ENCODE data around the gene IRS2. TPM values are rescaled to one million over a fixed set of nuclear protein-coding genes. Genes with fewer than 3 reads are reported as not detected.

The IRS2 gene
- total and polyA plus RNA-seq, 2 donors (not counting 3 experiments of a cell fraction or from before 2014, with no cell fraction given), result 1.6 to 4.4 TPM

GRCh38 chr13:109812382-109812781 lies 26.0 kb upstream of the IRS2 start:
- dilution Hi-C loops (cut with MboI; ENCODE audit: extremely low pct_ligation_motif_present, low sequenced_read_pairs), result no loop called here
- TF ChIP-seq POLR2AphosphoS5 (IDR thresholded peaks at IDR 0.05; ENCODE audit: insufficient read depth, low read depth, low read length) (no peak), POLR2A (IDR thresholded peaks at IDR 0.05; ENCODE audit: low read depth, low read length) (no peak), MAX (IDR thresholded peaks at IDR 0.05; ENCODE audit: insufficient read depth, insufficient read length) (no peak), FOS (IDR thresholded peaks at IDR 0.05; ENCODE audit: borderline replicate concordance, insufficient read depth, low read length) (no peak), MYC (IDR thresholded peaks at IDR 0.05; ENCODE audit: low read depth, low read length) (no peak), EZH2 (IDR thresholded peaks at IDR 0.05; ENCODE audit: borderline replicate concordance, low read depth, low read length, severe bottlenecking) (no peak), JUN (IDR thresholded peaks at IDR 0.05; ENCODE audit: borderline replicate concordance, insufficient read depth, insufficient read length, low read depth) (no peak)
- TF ChIP-seq, protein P1, sequence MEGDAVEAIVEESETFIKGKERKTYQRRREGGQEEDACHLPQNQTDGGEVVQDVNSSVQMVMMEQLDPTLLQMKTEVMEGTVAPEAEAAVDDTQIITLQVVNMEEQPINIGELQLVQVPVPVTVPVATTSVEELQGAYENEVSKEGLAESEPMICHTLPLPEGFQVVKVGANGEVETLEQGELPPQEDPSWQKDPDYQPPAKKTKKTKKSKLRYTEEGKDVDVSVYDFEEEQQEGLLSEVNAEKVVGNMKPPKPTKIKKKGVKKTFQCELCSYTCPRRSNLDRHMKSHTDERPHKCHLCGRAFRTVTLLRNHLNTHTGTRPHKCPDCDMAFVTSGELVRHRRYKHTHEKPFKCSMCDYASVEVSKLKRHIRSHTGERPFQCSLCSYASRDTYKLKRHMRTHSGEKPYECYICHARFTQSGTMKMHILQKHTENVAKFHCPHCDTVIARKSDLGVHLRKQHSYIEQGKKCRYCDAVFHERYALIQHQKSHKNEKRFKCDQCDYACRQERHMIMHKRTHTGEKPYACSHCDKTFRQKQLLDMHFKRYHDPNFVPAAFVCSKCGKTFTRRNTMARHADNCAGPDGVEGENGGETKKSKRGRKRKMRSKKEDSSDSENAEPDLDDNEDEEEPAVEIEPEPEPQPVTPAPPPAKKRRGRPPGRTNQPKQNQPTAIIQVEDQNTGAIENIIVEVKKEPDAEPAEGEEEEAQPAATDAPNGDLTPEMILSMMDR (IDR thresholded peaks at IDR 0.05; ENCODE audit: extremely low read depth in 1 of 2, insufficient read depth in 1 of 2, low read depth in 1 of 2, low read length in 2 of 2), result no peak
- Histone ChIP-seq H3K4me1 (ENCODE audit: control insufficient read depth, extremely low read depth, insufficient read depth, low read length) (no peaks in the 10 kb centered on the region), H3K9me1 (replicated peaks; ENCODE audit: control insufficient read depth, extremely low read depth, insufficient read depth, low read length) (no peaks in the 10 kb centered on the region), H3K27me3 (ENCODE audit: control insufficient read depth in 2 of 2, insufficient read depth in 2 of 2, low read length in 2 of 2) (no peaks in the 10 kb centered on the region), H3K27ac (ENCODE audit: insufficient read depth, low read depth, low read length) (no peak overlapping the region), H3K9ac (replicated peaks; ENCODE audit: extremely low read depth, insufficient read depth, low read length) (no peak overlapping the region), H3K79me2 (ENCODE audit: control insufficient read depth, insufficient read depth, low read length) (no peaks in the 10 kb centered on the region), H3K4me3 (replicated peaks in 1 of 3; ENCODE audit: insufficient read depth in 1 of 3, low read depth in 1 of 3, low read length in 3 of 3) (no peak overlapping the region), H3K9me3 (replicated peaks; ENCODE audit: control insufficient read depth, insufficient read depth, low read length) (no peaks in the 10 kb centered on the region), H4K20me1 (replicated peaks; ENCODE audit: control insufficient read depth, extremely low read depth, insufficient read depth, low read length) (no peaks in the 10 kb centered on the region), H3K36me3 (ENCODE audit: control insufficient read depth in 2 of 2, extremely low read depth in 1 of 2, insufficient read depth in 2 of 2, low read length in 2 of 2) (no peaks in the 10 kb centered on the region), H2AFZ (ENCODE audit: low read depth, low read length) (no peak overlapping the region), H3K4me2 (ENCODE audit: insufficient read depth, low read length) (no peak overlapping the region)
- ChIA-PET CTCF (no interaction called here), POLR2A (no interaction called here)
- intact Hi-C loops (cut with micrococcal nuclease), result no loop called here
- no peak for DNase-seq (ENCODE audit: low read depth, low spot score)
- BruUV-seq (replicated peaks), result no TSS peak
- FAIRE-seq, result no peak
